Mesendoderm (in vitro differentiated cells): Measurements from ENCODE around the gene PSMC3IP.
A peak's percentile ranks its signal among the peaks of the same experiment; 100 is the strongest.
"Not testable (repeated sequence)": the region's sequence is repeated elsewhere in the genome, so short reads cannot be mapped to it uniquely, and the experiment has no call there.

Source experiments
- DNase-seq: peaks from one replicate; pipeline ENCODE4 v3.0.0; 2013
- H2AK5ac ChIP-seq: 2 replicates; pipeline ENCODE4 v1.6.1; 2013; ENCODE audit warnings: low read length, inconsistent platforms
- H2BK120ac ChIP-seq: 2 replicates; pipeline ENCODE4 v1.6.1; 2013; ENCODE audit warnings: low read depth, mild to moderate bottlenecking, low read length, moderate library complexity, mixed read lengths
- H2BK15ac ChIP-seq: replicated peaks from 2 replicates; pipeline ENCODE4 v1.6.1; 2013; ENCODE audit warnings: low read depth, mild to moderate bottlenecking, moderate library complexity
- H2BK5ac ChIP-seq: 2 replicates; pipeline ENCODE4 v1.6.1; 2013; ENCODE audit warnings: low read length, inconsistent platforms
- H3K18ac ChIP-seq: 2 replicates; pipeline ENCODE4 v1.6.1; 2013; ENCODE audit warnings: mild to moderate bottlenecking, low read length, mixed read lengths
- H3K23ac ChIP-seq: one replicate; pipeline ENCODE4 v1.6.1; 2013; ENCODE audit warnings: low read length
- H3K27ac ChIP-seq: 2 replicates; pipeline ENCODE4 v1.5.1; 2013; ENCODE audit warnings: low read depth, mild to moderate bottlenecking, inconsistent platforms, low read length, moderate library complexity
- H3K27me3 ChIP-seq: 2 replicates; pipeline ENCODE4 v1.6.1; 2013; ENCODE audit warnings: low read length, control low read depth, mild to moderate bottlenecking, inconsistent platforms; ENCODE audit not compliant: insufficient read depth, poor library complexity
- H3K36me3 ChIP-seq: 2 replicates; pipeline ENCODE4 v1.6.1; 2013; ENCODE audit warnings: low read length, inconsistent platforms; ENCODE audit not compliant: control insufficient read depth, insufficient read depth
- H3K4ac ChIP-seq: one replicate; pipeline ENCODE4 v1.6.1; 2013; ENCODE audit warnings: low read depth, mild to moderate bottlenecking, low read length, moderate library complexity
- H3K4me1 ChIP-seq: 2 replicates; pipeline ENCODE4 v1.6.1; 2013; ENCODE audit warnings: low read depth, low read length, inconsistent platforms; ENCODE audit not compliant: control insufficient read depth
- H3K4me2 ChIP-seq: 2 replicates; pipeline ENCODE4 v1.6.1; 2013; ENCODE audit warnings: low read length
- H3K4me3 ChIP-seq: 2 replicates; pipeline ENCODE4 v1.5.1; 2013; ENCODE audit warnings: mild to moderate bottlenecking, low read length
- H3K56ac ChIP-seq: one replicate; pipeline ENCODE4 v1.6.1; 2013; ENCODE audit warnings: low read length
- H3K79me1 ChIP-seq: 2 replicates; pipeline ENCODE4 v1.6.1; 2013; ENCODE audit warnings: low read length, inconsistent platforms
- H3K79me2 ChIP-seq: 2 replicates; pipeline ENCODE4 v1.6.1; 2013; ENCODE audit warnings: mild to moderate bottlenecking, low read length; ENCODE audit not compliant: control insufficient read depth, insufficient read depth
- H3K9ac ChIP-seq: 2 replicates; pipeline ENCODE4 v1.6.1; 2013; ENCODE audit warnings: low read length, inconsistent platforms
- H4K5ac ChIP-seq: one replicate; pipeline ENCODE4 v1.6.1; 2013; ENCODE audit warnings: low read length
- H4K8ac ChIP-seq: one replicate; pipeline ENCODE4 v1.6.1; 2013; ENCODE audit warnings: low read depth, mild to moderate bottlenecking, control low read depth, low read length, moderate library complexity
- WGBS: extraction: QIAGEN DNeasy Blood & Tissue Kit; methylation state at CpG from one replicate; pipeline ENCODE4 v1.1.7; 2013; ENCODE audit warnings: low lambda C conversion rate, missing lambda C conversion rate; ENCODE audit not compliant: insufficient coverage; ENCODE audit errors: extremely low coverage; 5-methylcytosine and 5-hydroxymethylcytosine counted together

PSMC3IP gene

DNA sequence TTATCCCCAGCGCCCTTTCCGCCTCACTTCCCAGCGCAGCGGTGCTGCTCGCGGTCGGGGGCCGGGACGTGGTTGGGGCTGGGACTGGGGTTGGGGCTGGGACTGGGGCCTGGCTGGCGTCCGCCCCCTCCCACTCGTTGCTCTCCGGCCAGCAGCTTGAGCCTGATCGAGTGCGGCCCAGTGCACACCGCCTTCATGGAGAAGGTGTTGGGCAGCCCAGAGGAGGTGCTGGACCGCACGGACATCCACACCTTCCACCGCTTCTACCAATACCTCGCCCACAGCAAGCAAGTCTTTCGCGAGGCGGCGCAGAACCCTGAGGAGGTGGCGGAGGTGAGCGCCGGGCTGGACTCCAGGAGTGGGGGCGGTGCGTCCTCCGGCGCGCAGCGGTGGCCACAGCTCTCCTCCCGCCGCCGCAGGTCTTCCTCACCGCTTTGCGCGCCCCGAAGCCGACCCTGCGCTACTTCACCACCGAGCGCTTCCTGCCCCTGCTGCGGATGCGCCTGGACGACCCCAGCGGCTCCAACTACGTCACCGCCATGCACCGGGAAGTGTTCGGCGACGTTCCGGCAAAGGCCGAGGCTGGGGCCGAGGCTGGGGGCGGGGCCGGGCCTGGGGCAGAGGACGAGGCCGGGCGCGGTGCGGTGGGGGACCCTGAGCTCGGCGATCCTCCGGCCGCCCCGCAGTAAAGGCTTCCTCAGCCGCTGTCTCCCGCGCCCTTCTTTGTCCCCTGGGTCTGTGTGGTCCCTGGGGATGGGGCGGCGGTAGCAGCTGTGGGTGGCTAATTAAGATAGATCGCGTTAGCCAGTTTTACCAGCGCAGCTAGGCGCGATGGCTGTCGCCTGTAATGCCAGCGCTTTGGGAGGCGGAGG, 23.0 kb downstream of the PSMC3IP start:
- Histone ChIP-seq H3K4me3 (peak overlapping the region; percentile 63), H4K8ac (peak overlapping the region; percentile 43), H3K79me2 (no peaks in the 10 kb centered on the region), H3K9ac (peak overlapping the region; percentile 87), H3K79me1 (no peaks in the 10 kb centered on the region), H3K56ac (peak overlapping the region; percentile 95), H2BK5ac (peak overlapping the region; percentile 88), H3K27ac (peak overlapping the region; percentile 83), H3K4me2 (peak overlapping the region; percentile 78), H2BK120ac (no peak overlapping the region), H2AK5ac (no peak overlapping the region), H3K23ac (peak overlapping the region; percentile 37), H3K27me3 (no peaks in the 10 kb centered on the region), H3K36me3 (no peaks in the 10 kb centered on the region), H4K5ac (no peak overlapping the region), H2BK15ac (no peak overlapping the region), H3K4ac (peak overlapping the region; percentile 56), H3K18ac (peak overlapping the region; percentile 69), H3K4me1 (peaks cover 2% of the 10 kb centered on the region)
- WGBS = no CpG with 5 or more reads among the region's 82 CpGs
- DNase-seq = peak; percentile 94

DNA sequence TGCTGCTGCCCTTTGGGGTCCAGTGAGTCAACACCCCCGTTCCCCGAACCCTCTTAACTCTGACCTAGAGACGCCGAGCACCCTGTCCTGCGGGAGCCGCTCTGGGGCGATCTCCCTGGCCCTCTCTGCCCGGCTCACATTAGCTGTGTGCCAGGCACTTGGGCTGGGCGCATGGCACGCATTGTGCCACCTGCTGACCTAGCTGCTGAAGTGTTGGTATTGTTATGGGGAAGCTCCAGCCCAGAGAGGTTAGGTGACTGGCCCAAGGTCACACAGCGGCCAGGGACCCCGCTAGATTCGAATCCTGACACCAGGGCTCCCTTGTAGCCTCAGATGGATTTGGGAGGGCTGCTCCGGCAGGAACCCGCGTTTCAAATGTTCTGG, 23.7 kb downstream of the PSMC3IP start:
- H2BK5ac ChIP-seq = no peak overlapping the region
- H3K23ac ChIP-seq = no peak overlapping the region
- peak overlapping the region; percentile 57 for H3K4me3 ChIP-seq
- H4K8ac ChIP-seq = no peak overlapping the region
- no peaks in the 10 kb centered on the region for H3K36me3 ChIP-seq
- H3K79me2 ChIP-seq = no peaks in the 10 kb centered on the region
- H3K27ac ChIP-seq = no peak overlapping the region
- no peak overlapping the region for H2AK5ac ChIP-seq
- H2BK15ac ChIP-seq = no peak overlapping the region
- no CpG with 5 or more reads among the region's 16 CpGs for WGBS
- no peaks in the 10 kb centered on the region for H3K79me1 ChIP-seq
- peak overlapping the region; percentile 75 for H3K4me2 ChIP-seq
- H3K4ac ChIP-seq = peak overlapping the region; percentile 17
- H3K9ac ChIP-seq = peak overlapping the region; percentile 87
- H3K27me3 ChIP-seq = no peaks in the 10 kb centered on the region
- H4K5ac ChIP-seq = no peak overlapping the region
- peaks cover 2% of the 10 kb centered on the region for H3K4me1 ChIP-seq
- peak overlapping the region; percentile 5 for H3K18ac ChIP-seq
- peak overlapping the region; percentile 95 for H3K56ac ChIP-seq
- H2BK120ac ChIP-seq = no peak overlapping the region
- no peak for DNase-seq

DNA sequence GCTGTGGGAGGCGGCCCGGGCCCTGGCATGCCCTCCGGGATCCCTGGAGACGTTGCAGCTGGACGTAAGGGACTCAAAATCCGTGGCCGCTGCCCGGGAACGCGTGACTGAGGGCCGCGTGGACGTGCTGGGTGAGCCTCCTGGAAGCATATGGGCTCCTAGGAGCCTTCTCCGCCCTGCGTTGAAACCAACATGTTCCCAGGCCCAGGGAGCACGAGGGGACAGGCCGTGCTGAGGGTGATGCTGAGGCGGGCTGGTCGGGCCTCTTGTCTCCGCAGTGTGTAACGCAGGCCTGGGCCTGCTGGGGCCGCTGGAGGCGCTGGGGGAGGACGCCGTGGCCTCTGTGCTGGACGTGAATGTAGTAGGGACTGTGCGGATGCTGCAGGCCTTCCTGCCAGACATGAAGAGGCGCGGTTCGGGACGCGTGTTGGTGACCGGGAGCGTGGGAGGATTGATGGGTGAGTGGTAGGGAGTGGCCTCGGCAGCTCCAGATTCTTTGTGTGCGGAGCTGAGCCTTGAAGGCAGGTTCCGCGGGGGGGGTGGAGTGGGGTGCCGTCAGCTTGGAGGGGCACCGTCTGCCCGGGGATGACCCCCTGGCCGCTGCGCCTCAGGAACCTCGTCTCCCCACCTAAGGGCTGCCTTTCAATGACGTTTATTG, 24.2 kb downstream of the PSMC3IP start:
- peaks cover 2% of the 10 kb centered on the region for H3K4me1 ChIP-seq
- no peaks in the 10 kb centered on the region for H3K27me3 ChIP-seq
- peak overlapping the region; percentile 34 for H3K56ac ChIP-seq
- no peak overlapping the region for H4K8ac ChIP-seq
- no peak overlapping the region for H2BK5ac ChIP-seq
- no peak overlapping the region for H3K27ac ChIP-seq
- H3K79me1 ChIP-seq = no peaks in the 10 kb centered on the region
- no peak overlapping the region for H3K9ac ChIP-seq
- no peak overlapping the region for H4K5ac ChIP-seq
- H3K79me2 ChIP-seq = no peaks in the 10 kb centered on the region
- no CpG with 5 or more reads among the region's 45 CpGs for WGBS
- H3K18ac ChIP-seq = no peak overlapping the region
- H2AK5ac ChIP-seq = no peak overlapping the region
- H3K23ac ChIP-seq = no peak overlapping the region
- no peak overlapping the region for H3K4me3 ChIP-seq
- no peak overlapping the region for H2BK15ac ChIP-seq
- DNase-seq = peak; percentile 49
- H3K4me2 ChIP-seq = no peak overlapping the region
- no peaks in the 10 kb centered on the region for H3K36me3 ChIP-seq
- H3K4ac ChIP-seq = no peak overlapping the region
- H2BK120ac ChIP-seq = no peak overlapping the region

DNA sequence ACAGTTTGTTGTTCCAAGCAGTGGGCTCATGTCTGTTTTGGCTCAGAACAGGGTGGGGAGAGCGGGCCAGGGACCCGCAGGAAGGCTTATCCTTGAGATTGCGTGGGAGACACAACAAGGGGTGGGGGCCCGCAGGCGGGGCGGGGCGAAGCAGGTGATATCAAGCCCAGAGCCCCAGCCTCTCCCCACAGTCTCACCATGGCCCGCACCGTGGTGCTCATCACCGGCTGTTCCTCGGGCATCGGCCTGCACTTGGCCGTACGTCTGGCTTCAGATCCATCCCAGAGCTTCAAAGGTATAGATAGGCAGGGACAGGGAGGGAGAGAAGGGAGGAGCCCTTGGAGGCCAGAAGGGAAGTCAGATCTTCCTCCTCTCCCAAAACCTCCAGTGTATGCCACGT, 24.8 kb downstream of the PSMC3IP start, which contains the start of gene HSD17B1:
Gene HSD17B1, plus strand, starts transcription at position 188 of the 400 bp plus-strand sequence. Its CDS starts 11 bp downstream, at position 199.
- not testable (repeated sequence) for H3K4ac ChIP-seq, H3K27ac ChIP-seq, H4K5ac ChIP-seq, H2BK5ac ChIP-seq, H2AK5ac ChIP-seq, H4K8ac ChIP-seq, H3K18ac ChIP-seq, H3K23ac ChIP-seq, H3K79me1 ChIP-seq, H3K4me3 ChIP-seq, H2BK15ac ChIP-seq, DNase-seq, H3K9ac ChIP-seq, H2BK120ac ChIP-seq, H3K27me3 ChIP-seq, H3K4me1 ChIP-seq, H3K79me2 ChIP-seq, H3K36me3 ChIP-seq, H3K4me2 ChIP-seq
- WGBS = no CpG with 5 or more reads among the region's 15 CpGs
- peak within 1 kb of the TSS; percentile 34 for H3K56ac ChIP-seq

DNA sequence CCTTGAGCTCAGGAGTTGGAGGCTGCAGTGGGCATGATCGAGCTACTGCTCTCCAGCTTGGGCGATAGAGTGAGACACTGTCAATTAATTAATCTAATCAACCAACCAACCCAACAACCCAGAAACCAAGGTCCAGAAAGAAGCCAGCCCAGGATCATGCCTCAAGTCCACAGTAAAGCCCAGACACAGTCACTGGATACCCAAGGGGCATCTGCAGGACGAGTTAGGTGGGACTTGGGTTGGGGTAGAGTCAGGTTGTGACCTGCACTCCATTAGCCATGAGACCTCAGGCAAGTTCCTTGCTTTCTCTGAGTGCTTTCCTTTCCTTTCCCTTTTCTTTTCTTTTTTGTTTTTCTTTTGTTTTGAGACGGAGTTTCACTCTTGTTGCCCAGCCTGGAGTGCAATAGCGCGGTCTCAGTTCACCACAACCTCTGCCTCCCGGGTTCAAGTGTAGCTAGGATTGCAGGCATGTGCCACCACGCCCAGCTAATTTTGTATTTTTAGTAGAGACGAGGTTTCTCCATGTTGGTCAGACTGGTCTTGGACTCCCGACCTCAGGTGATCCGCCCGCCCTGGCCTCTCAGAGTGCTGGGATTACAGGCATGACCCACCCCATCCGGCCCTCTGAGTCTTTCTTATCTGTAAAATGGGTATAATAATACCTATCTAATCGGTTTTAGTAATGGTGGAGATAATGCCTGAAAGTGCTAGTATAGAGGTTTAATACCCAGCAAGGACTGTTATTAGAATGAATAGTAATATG, 28.4 kb downstream of the PSMC3IP start:
- Histone ChIP-seq H3K56ac (peak overlapping the region; percentile 81), H3K4me2 (no peak overlapping the region), H3K4me1 (peaks cover 2% of the 10 kb centered on the region), H2BK5ac (no peak overlapping the region), H3K27ac (no peak overlapping the region), H3K27me3 (no peaks in the 10 kb centered on the region), H4K8ac (no peak overlapping the region), H3K36me3 (no peaks in the 10 kb centered on the region), H3K9ac (no peak overlapping the region), H3K79me2 (no peaks in the 10 kb centered on the region), H2BK15ac (no peak overlapping the region), H4K5ac (no peak overlapping the region), H3K18ac (no peak overlapping the region), H3K79me1 (no peaks in the 10 kb centered on the region), H2BK120ac (no peak overlapping the region), H3K23ac (no peak overlapping the region), H3K4ac (no peak overlapping the region), H2AK5ac (no peak overlapping the region), H3K4me3 (no peak overlapping the region)
- WGBS = no CpG with 5 or more reads among the region's 14 CpGs
- no peak for DNase-seq
